Kidney epithelial cell (primary cell): ENCODE measurements around the gene MFSD11. TPM values are rescaled to one million over a fixed set of nuclear protein-coding genes. Genes with fewer than 3 reads are reported as not detected.
"Not testable (repeated sequence)": the region's sequence is repeated elsewhere in the genome, so short reads cannot be mapped to it uniquely, and the experiment has no call there.

Source experiments
- DNase-seq: peaks from one replicate; pipeline ENCODE4 v3.0.0-alpha.2; 2010; ENCODE audit warnings: low read depth
- H3K27me3 ChIP-seq: 2 replicates; pipeline ENCODE4 v1.6.0; 2011; ENCODE audit warnings: low read length; ENCODE audit not compliant: control insufficient read depth, insufficient read depth
- H3K36me3 ChIP-seq: 2 replicates; pipeline ENCODE4 v1.5.1; 2011; ENCODE audit warnings: low read length; ENCODE audit not compliant: control insufficient read depth, insufficient read depth
- H3K4me3 ChIP-seq: 2 replicates; pipeline ENCODE4 v1.5.1; 2011; ENCODE audit warnings: low read depth, mild to moderate bottlenecking, control low read depth, low read length
- CTCF ChIP-seq: IDR thresholded peaks from 2 replicates; pipeline ENCODE4 v1.5.1; 2011; ENCODE audit warnings: mild to moderate bottlenecking, moderate library complexity, low read length, control low read depth, inconsistent platforms; ENCODE audit not compliant: insufficient read depth, poor library complexity, severe bottlenecking
- total RNA-seq: library from RNA; depleted of rRNA; stranded (reverse); fragments of >200 nt; gene quantifications from 2 replicates; pipeline ENCODE4 v1.2.3, GENCODE V29; 2015

The MFSD11 gene
- total RNA-seq, 1 donor from 2014 or later = 17.5 TPM

- no peak for DNase-seq
- Histone ChIP-seq H3K36me3 (no peaks in the 10 kb centered on the region), H3K4me3 (no peak overlapping the region), H3K27me3 (no peaks in the 10 kb centered on the region)
- TF ChIP-seq CTCF = no peak
Measured at GRCh38 chr17:76695059-76695831, 42.7 kb upstream of the MFSD11 start.

GRCh38 chr17:76696763-76697701 lies 40.9 kb upstream of the MFSD11 start:
- no peaks in the 10 kb centered on the region for H3K27me3 ChIP-seq
- DNase-seq = no peak
- no peaks in the 10 kb centered on the region for H3K36me3 ChIP-seq
- TF ChIP-seq CTCF = no peak
- H3K4me3 ChIP-seq = no peak overlapping the region

GRCh38 chr17:76697702-76698465 lies 40.0 kb upstream of the MFSD11 start:
- DNase-seq = no peak
- Histone ChIP-seq H3K27me3 (no peaks in the 10 kb centered on the region), H3K36me3 (no peaks in the 10 kb centered on the region), H3K4me3 (no peak overlapping the region)
- no peak for TF ChIP-seq CTCF

GRCh38 chr17:76698466-76698977 lies 39.4 kb upstream of the MFSD11 start:
- H3K27me3 ChIP-seq, H3K36me3 ChIP-seq, H3K4me3 ChIP-seq, DNase-seq: not testable (repeated sequence)

- no peak for TF ChIP-seq CTCF
- Histone ChIP-seq H3K4me3 (no peak overlapping the region), H3K27me3 (no peaks in the 10 kb centered on the region), H3K36me3 (no peaks in the 10 kb centered on the region)
- no peak for DNase-seq
Measured at GRCh38 chr17:76700270-76700616, 37.7 kb upstream of the MFSD11 start.
